NT2/D1 (cell line): ENCODE measurements around the gene EDA.

ENCODE experiments used
- SUZ12 ChIP-seq: IDR thresholded peaks from 2 replicates; pipeline ENCODE4 v1.6.1; 2011; ENCODE audit not compliant: insufficient read length, insufficient read depth; ENCODE audit errors: extremely low read depth
- YY1 ChIP-seq: IDR thresholded peaks from 2 replicates; pipeline ENCODE4 v1.6.1; 2011; ENCODE audit not compliant: insufficient read length, insufficient read depth
- ZNF274 ChIP-seq: IDR thresholded peaks from 2 replicates; pipeline ENCODE4 v1.6.1; 2011; ENCODE audit warnings: mild to moderate bottlenecking, low read depth, low read length

DNA sequence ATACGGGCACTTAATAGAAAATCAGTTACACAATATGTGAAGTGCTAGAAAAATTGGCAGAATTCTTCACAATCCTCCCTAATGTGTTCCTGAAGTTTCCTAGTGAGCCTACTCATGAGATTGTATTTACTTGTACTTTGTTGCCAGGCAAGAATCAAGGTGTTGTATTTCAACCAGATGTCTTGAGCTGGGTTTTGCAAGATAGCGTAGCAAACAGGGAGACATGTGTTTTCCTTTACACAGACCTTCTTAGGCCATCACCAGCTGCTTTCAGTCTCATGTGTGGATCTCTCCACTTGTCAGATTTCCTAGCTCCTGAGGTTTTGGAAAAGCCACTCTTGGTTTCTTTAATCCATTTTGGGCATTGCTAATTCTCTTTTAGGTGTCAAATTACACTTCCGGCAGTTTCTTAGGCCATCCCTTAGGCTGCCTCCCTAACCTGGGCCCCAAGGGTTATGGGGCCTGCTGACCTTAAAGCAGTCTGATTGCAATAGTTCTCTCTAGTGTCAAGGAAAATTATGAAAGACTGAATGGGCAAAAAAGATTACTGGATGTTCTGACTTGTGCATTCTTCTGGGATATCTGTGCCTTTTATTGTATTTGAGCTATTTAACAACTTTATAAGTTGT, 12.2 kb upstream of the EDA start:
- TF ChIP-seq YY1 (no peak), SUZ12 (no peak), ZNF274 (no peak)
